Smooth muscle cell (in vitro differentiated cells): Measurements from ENCODE around the gene TMEM45A. TPM values are rescaled to one million over a fixed set of nuclear protein-coding genes. Genes with fewer than 3 reads are reported as not detected.

ENCODE experiments used
- DNase-seq: peaks from one replicate; lab custom pipeline; 2025; ENCODE audit not compliant: unreplicated experiment; lab: John Stamatoyannopoulos, UW
- H2AFZ ChIP-seq: fragments of 200-600 bp; sonication (generic); 2 replicates; pipeline ENCODE4 v1.6.0; 2016; ENCODE audit warnings: antibody characterized with exemption, low read depth, mild to moderate bottlenecking
- H3F3A ChIP-seq: fragments of 200-600 bp; sonication (generic); 2 replicates; pipeline ENCODE4 v1.6.0; 2017; ENCODE audit warnings: antibody characterized with exemption, low read depth
- H3K27ac ChIP-seq: fragments of 200-600 bp; sonication (generic); 2 replicates; pipeline ENCODE4 v1.5.1; 2016; ENCODE audit warnings: low read depth, mild to moderate bottlenecking
- H3K27me3 ChIP-seq: fragments of 200-600 bp; sonication (generic); 2 replicates; pipeline ENCODE4 v1.6.1; 2016; ENCODE audit warnings: low read depth, mild to moderate bottlenecking
- H3K36me3 ChIP-seq: fragments of 200-600 bp; sonication (generic); 2 replicates; pipeline ENCODE4 v1.5.1; 2016; ENCODE audit warnings: low read depth
- H3K4me1 ChIP-seq: fragments of 200-600 bp; sonication (generic); 2 replicates; pipeline ENCODE4 v1.5.1; 2016; ENCODE audit warnings: low read depth
- H3K4me2 ChIP-seq: fragments of 200-600 bp; sonication (generic); 2 replicates; pipeline ENCODE4 v1.6.0; 2016; ENCODE audit warnings: mild to moderate bottlenecking
- H3K4me3 ChIP-seq: fragments of 200-600 bp; sonication (generic); 2 replicates; pipeline ENCODE4 v1.5.1; 2016; ENCODE audit warnings: mild to moderate bottlenecking
- H3K79me2 ChIP-seq: fragments of 200-600 bp; sonication (generic); 2 replicates; pipeline ENCODE4 v1.6.0; 2016; ENCODE audit warnings: low read depth, mild to moderate bottlenecking
- H3K9ac ChIP-seq: fragments of 200-600 bp; sonication (generic); 2 replicates; pipeline ENCODE4 v1.6.0; 2016; ENCODE audit warnings: low read depth
- H3K9me3 ChIP-seq: fragments of 200-600 bp; sonication (generic); replicated peaks from 2 replicates; pipeline ENCODE4 v1.5.1; 2016; ENCODE audit warnings: low read depth
- H4K20me1 ChIP-seq: fragments of 200-600 bp; sonication (generic); 2 replicates; pipeline ENCODE4 v1.6.0; 2016; ENCODE audit warnings: low read depth
- WGBS: methylation state at CpG from one replicate; pipeline ENCODE4 v1.1.7; 2016; ENCODE audit warnings: low lambda C conversion rate; 5-methylcytosine and 5-hydroxymethylcytosine counted together
- polyA plus RNA-seq: library from polyadenylated mRNA; unstranded; fragments of >200 nt; fragmentation: Nextera tagmentation; extraction: Ambion mirVana; gene quantifications from 2 replicates; pipeline ENCODE4 v1.2.1, GENCODE V29; 2016
- total RNA-seq: library from RNA; depleted of rRNA; stranded (reverse); fragments of >200 nt; gene quantifications from 2 replicates; pipeline ENCODE4 v1.2.3, GENCODE V29; 2014
- TF ChIP-seq, protein P1 (sequence below): fragments of 200-600 bp; sonication (generic); IDR thresholded peaks from 2 replicates; pipeline ENCODE4 v1.5.1; 2017; ENCODE audit warnings: borderline replicate concordance, mild to moderate bottlenecking, antibody characterized with exemption; ENCODE audit not compliant: insufficient read depth, poor library complexity, severe bottlenecking

The TMEM45A gene
- total and polyA plus RNA-seq, 2 experiments from 2014 or later, result 209 to 280 TPM

DNA sequence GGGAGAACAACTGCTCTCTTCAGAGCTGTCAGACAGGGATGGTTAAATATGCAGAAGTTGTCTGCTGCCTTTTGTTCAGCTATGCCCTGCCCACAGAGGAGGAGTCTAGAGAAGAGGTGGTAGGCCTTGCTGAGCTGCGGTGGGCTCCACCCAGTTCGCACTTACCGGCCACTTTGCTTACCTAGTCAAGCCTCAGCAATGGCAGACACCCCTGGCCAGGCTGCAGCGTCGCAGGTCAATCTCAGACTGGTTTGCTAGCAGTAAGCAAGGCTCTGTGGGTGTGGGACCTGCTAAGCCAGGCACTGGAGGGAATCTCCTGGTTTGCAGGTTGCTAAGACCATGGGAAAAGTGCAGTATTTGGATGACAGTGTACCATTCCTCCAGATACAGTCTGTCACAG, 12.3 kb upstream of the TMEM45A start:
- WGBS, result 94% methylated on average over 5 of the region's 5 CpGs
- H3K4me3 ChIP-seq, result no peak overlapping the region
- no peaks in the 10 kb centered on the region for H3F3A ChIP-seq
- no peaks in the 10 kb centered on the region for H3K27me3 ChIP-seq
- H2AFZ ChIP-seq, result no peak overlapping the region
- DNase-seq, result no peak
- H3K9me3 ChIP-seq, result no peaks in the 10 kb centered on the region
- H3K4me2 ChIP-seq, result no peak overlapping the region
- no peaks in the 10 kb centered on the region for H3K4me1 ChIP-seq
- no peak overlapping the region for H3K27ac ChIP-seq
- no peak overlapping the region for H3K9ac ChIP-seq
- H3K36me3 ChIP-seq, result no peaks in the 10 kb centered on the region
- no peaks in the 10 kb centered on the region for H4K20me1 ChIP-seq
- no peaks in the 10 kb centered on the region for H3K79me2 ChIP-seq
- TF ChIP-seq, protein P1, sequence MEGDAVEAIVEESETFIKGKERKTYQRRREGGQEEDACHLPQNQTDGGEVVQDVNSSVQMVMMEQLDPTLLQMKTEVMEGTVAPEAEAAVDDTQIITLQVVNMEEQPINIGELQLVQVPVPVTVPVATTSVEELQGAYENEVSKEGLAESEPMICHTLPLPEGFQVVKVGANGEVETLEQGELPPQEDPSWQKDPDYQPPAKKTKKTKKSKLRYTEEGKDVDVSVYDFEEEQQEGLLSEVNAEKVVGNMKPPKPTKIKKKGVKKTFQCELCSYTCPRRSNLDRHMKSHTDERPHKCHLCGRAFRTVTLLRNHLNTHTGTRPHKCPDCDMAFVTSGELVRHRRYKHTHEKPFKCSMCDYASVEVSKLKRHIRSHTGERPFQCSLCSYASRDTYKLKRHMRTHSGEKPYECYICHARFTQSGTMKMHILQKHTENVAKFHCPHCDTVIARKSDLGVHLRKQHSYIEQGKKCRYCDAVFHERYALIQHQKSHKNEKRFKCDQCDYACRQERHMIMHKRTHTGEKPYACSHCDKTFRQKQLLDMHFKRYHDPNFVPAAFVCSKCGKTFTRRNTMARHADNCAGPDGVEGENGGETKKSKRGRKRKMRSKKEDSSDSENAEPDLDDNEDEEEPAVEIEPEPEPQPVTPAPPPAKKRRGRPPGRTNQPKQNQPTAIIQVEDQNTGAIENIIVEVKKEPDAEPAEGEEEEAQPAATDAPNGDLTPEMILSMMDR, result no peak

DNA sequence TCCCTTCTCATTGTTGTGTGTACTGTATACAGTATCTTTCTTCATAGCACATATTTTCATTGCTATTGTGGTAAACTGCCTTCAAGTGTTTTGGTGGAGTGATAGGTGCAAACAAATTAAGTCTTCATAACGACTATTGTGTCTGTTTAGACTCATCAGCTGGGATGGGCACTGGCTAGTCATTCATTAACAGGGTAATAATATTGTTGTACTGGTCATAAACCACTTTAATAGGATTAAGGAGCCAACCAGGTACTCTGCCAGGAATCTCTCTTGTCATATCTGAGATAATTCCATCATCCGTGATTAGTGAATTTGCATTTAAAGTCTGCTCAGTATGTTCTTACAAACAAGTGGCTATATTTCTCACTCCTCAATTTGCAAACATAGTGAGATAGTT, 10.2 kb upstream of the TMEM45A start:
- DNase-seq, result no peak
- Histone ChIP-seq H3K27ac (no peak overlapping the region), H3K79me2 (no peaks in the 10 kb centered on the region), H3K9ac (no peak overlapping the region), H3K4me3 (no peak overlapping the region), H3K36me3 (no peaks in the 10 kb centered on the region), H3K27me3 (no peaks in the 10 kb centered on the region), H3K4me1 (no peaks in the 10 kb centered on the region), H2AFZ (no peak overlapping the region), H3F3A (no peaks in the 10 kb centered on the region), H3K4me2 (no peak overlapping the region), H4K20me1 (no peaks in the 10 kb centered on the region), H3K9me3 (no peaks in the 10 kb centered on the region)
- 79% methylated on average over 2 of the region's 2 CpGs for WGBS
- TF ChIP-seq, protein P1, result no peak

DNA sequence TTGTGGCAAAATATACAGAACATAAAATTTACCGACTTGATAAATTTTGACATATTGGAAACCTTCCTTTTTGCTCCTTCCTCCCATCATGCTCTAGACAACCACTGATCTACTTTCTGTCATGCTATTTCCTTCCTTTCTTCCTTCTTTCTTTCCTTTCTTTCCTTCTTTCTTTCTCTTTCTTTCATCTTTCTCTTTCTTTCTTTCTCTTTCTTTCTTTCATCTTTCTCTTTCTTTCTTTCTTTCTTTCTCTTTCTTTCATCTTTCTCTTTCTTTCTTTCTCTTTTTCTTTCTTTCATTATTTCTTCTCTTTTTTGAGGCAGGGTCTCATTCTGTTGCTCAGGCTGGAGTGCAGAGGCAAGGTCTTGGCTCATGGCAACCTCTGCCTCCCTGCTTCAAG, 8.9 kb upstream of the TMEM45A start:
- H3K4me2 ChIP-seq, result no peak overlapping the region
- no peaks in the 10 kb centered on the region for H4K20me1 ChIP-seq
- no peaks in the 10 kb centered on the region for H3K27me3 ChIP-seq
- WGBS, result 100% methylated on average over 1 of the region's 1 CpG
- H3K9ac ChIP-seq, result no peak overlapping the region
- H2AFZ ChIP-seq, result no peak overlapping the region
- TF ChIP-seq, protein P1, result no peak
- no peaks in the 10 kb centered on the region for H3K79me2 ChIP-seq
- no peak for DNase-seq
- no peaks in the 10 kb centered on the region for H3F3A ChIP-seq
- H3K9me3 ChIP-seq, result no peaks in the 10 kb centered on the region
- no peak overlapping the region for H3K4me3 ChIP-seq
- no peaks in the 10 kb centered on the region for H3K4me1 ChIP-seq
- H3K27ac ChIP-seq, result no peak overlapping the region
- no peaks in the 10 kb centered on the region for H3K36me3 ChIP-seq

DNA sequence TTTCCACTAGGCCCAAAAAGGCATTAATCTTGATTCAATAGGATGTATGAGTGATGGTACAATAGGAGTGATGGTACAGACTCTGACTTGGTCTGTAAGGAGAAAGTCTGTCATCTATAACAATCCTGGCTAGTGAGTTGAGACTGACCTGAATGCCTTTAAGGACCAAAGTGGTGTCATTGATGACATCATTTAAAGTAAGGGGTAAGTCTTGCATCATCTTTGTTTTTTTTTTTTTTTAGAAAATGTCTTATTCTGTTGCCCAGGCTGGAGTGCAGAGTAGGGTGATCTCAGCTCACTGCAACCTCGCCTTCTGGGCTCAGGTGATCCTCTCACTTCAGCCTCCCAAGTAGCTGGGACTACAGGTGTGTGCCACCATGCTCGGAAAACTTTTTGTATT, 5.6 kb upstream of the TMEM45A start:
- Histone ChIP-seq H4K20me1 (no peaks in the 10 kb centered on the region), H3F3A (no peaks in the 10 kb centered on the region), H3K9me3 (no peaks in the 10 kb centered on the region), H3K27me3 (no peaks in the 10 kb centered on the region), H3K4me1 (peaks cover 7% of the 10 kb centered on the region), H2AFZ (no peak overlapping the region), H3K79me2 (no peaks in the 10 kb centered on the region), H3K27ac (no peak overlapping the region), H3K36me3 (no peaks in the 10 kb centered on the region), H3K4me3 (no peak overlapping the region), H3K9ac (no peak overlapping the region), H3K4me2 (no peak overlapping the region)
- WGBS, result 96% methylated on average over 2 of the region's 2 CpGs
- DNase-seq, result no peak
- TF ChIP-seq, protein P1, result no peak
